Dermis blood vessel endothelial cell (primary cell): Measurements from ENCODE around the gene PRRC2C. TPM values are rescaled to one million over a fixed set of nuclear protein-coding genes. Genes with fewer than 3 reads are reported as not detected.
"Not testable (repeated sequence)": the region's sequence is repeated elsewhere in the genome, so short reads cannot be mapped to it uniquely, and the experiment has no call there.

ENCODE experiments used
- DNase-seq: peaks from one replicate; pipeline ENCODE4 v3.0.0; 2010
- total RNA-seq: library from RNA; depleted of rRNA; stranded (reverse); fragments of >200 nt; gene quantifications from 2 replicates; pipeline ENCODE4 v1.2.3, GENCODE V29; 2014

The PRRC2C gene
- total RNA-seq: 58.0 and 84.7 TPM in 2 replicates

- DNase-seq: peak; percentile 99
Measured at GRCh38 chr1:171485375-171486047, at the start of gene PRRC2C. PRRC2C (plus strand) TSS chr1:171485530; CDS start chr1:171512089, 26,559 bp downstream.

GRCh38 chr1:171438441-171438840 is 46.9 kb upstream of the PRRC2C start:
- DNase-seq: peak; percentile 78

- DNase-seq: not testable (repeated sequence)
Measured at GRCh38 chr1:171440201-171440600, 45.1 kb upstream of the PRRC2C start.

GRCh38 chr1:171441278-171441895 is 43.9 kb upstream of the PRRC2C start:
- peak; percentile 77 for DNase-seq

GRCh38 chr1:171446386-171446785 is 38.9 kb upstream of the PRRC2C start:
- no peak for DNase-seq

- no peak for DNase-seq
Measured at GRCh38 chr1:171455967-171456366, 29.4 kb upstream of the PRRC2C start.

GRCh38 chr1:171457412-171457811 is 27.9 kb upstream of the PRRC2C start:
- DNase-seq: no peak

GRCh38 chr1:171460018-171460620 is 25.2 kb upstream of the PRRC2C start:
- DNase-seq: no peak

GRCh38 chr1:171467626-171468025 is 17.7 kb upstream of the PRRC2C start:
- DNase-seq: no peak

GRCh38 chr1:171468120-171468750 is 17.1 kb upstream of the PRRC2C start:
- DNase-seq: peak; percentile 45

GRCh38 chr1:171470726-171471125 is 14.6 kb upstream of the PRRC2C start:
- DNase-seq: no peak

- DNase-seq: no peak
Measured at GRCh38 chr1:171472183-171472647, 13.1 kb upstream of the PRRC2C start.

GRCh38 chr1:171476829-171477228 is 8.5 kb upstream of the PRRC2C start:
- no peak for DNase-seq

- DNase-seq: no peak
Measured at GRCh38 chr1:171477804-171478203, 7.5 kb upstream of the PRRC2C start.

- no peak for DNase-seq
Measured at GRCh38 chr1:171480035-171480434, 5.3 kb upstream of the PRRC2C start.

- no peak for DNase-seq
Measured at GRCh38 chr1:171484760-171485374, 463 bp upstream of the PRRC2C start.

GRCh38 chr1:171486048-171486519 is 754 bp downstream of the PRRC2C start:
- DNase-seq: peak; percentile 75

GRCh38 chr1:171487038-171487437 is 1.7 kb downstream of the PRRC2C start:
- DNase-seq: no peak

- DNase-seq: no peak
Measured at GRCh38 chr1:171488190-171488929, 3.0 kb downstream of the PRRC2C start.

- DNase-seq: no peak
Measured at GRCh38 chr1:171494076-171494475, 8.7 kb downstream of the PRRC2C start.

- DNase-seq: no peak
Measured at GRCh38 chr1:171495444-171495843, 10.1 kb downstream of the PRRC2C start.

GRCh38 chr1:171500304-171500703 is 15.0 kb downstream of the PRRC2C start:
- DNase-seq: no peak
